IgD-negative memory B cell (primary cell): Measurements from ENCODE around the gene FKBP8. TPM values are rescaled to one million over a fixed set of nuclear protein-coding genes. Genes with fewer than 3 reads are reported as not detected.

Source experiments
- H3K27ac Mint-ChIP-seq, 3 donors: one replicate each; pipeline ENCODE4 v1.8.0; 2020 to 2022; ENCODE audit warnings: mild to moderate bottlenecking in 3 of 3, mixed read lengths in 3 of 3, moderate library complexity in 1 of 3
- H3K27me3 Mint-ChIP-seq: one replicate; pipeline ENCODE4 v1.8.0; 2021; ENCODE audit warnings: mixed read lengths
- H3K36me3 Mint-ChIP-seq: one replicate; pipeline ENCODE4 v1.8.0; 2020; ENCODE audit warnings: mild to moderate bottlenecking, mixed read lengths
- H3K4me1 Mint-ChIP-seq, 3 donors: one replicate each; pipeline ENCODE4 v1.8.0; 2020 to 2022; ENCODE audit warnings: mixed read lengths in 3 of 3, mild to moderate bottlenecking in 1 of 3
- H3K4me3 Mint-ChIP-seq, 4 donors: one replicate each; pipeline ENCODE4 v1.8.0; 2020 to 2022; ENCODE audit warnings: mild to moderate bottlenecking in 4 of 4, mixed read lengths in 4 of 4, moderate library complexity in 3 of 4
- H3K9me3 Mint-ChIP-seq, 3 donors: one replicate each; pipeline ENCODE4 v1.8.0; 2020 to 2021; ENCODE audit warnings: mixed read lengths in 3 of 3, mild to moderate bottlenecking in 1 of 3
- polyA plus RNA-seq: library from polyadenylated mRNA; unstranded; fragments of 300-500 nt; fragmentation: Illumina TruSeq; gene quantifications from one replicate; pipeline ENCODE4 v1.2.3, GENCODE V29; 2021

The FKBP8 gene
- polyA plus RNA-seq, 1 donor from 2014 or later: 120 TPM

- Mint-ChIP-seq H3K27ac (peak overlapping the region in 1 of 3 donors; percentile 72), H3K27me3 (no peaks in the 10 kb centered on the region), H3K9me3 (no peaks in the 10 kb centered on the region), H3K4me3 (peak overlapping the region in 1 of 4 donors; percentile 63), H3K4me1 (peaks cover 31 to 56% (median 35%) of the 10 kb centered on the region in 3 donors), H3K36me3 (no peaks in the 10 kb centered on the region)
These were observed 38.3 kb downstream of the FKBP8 start for GRCh38 chr19:18504886-18505610.

- Mint-ChIP-seq H3K4me3 (peak overlapping the region in 1 of 4 donors; percentile 45), H3K27me3 (no peaks in the 10 kb centered on the region), H3K27ac (no peak overlapping the region), H3K4me1 (peaks cover 33 to 62% (median 36%) of the 10 kb centered on the region in 3 donors), H3K9me3 (no peaks in the 10 kb centered on the region), H3K36me3 (no peaks in the 10 kb centered on the region)
These were observed 39.1 kb downstream of the FKBP8 start for GRCh38 chr19:18503971-18504885.

DNA sequence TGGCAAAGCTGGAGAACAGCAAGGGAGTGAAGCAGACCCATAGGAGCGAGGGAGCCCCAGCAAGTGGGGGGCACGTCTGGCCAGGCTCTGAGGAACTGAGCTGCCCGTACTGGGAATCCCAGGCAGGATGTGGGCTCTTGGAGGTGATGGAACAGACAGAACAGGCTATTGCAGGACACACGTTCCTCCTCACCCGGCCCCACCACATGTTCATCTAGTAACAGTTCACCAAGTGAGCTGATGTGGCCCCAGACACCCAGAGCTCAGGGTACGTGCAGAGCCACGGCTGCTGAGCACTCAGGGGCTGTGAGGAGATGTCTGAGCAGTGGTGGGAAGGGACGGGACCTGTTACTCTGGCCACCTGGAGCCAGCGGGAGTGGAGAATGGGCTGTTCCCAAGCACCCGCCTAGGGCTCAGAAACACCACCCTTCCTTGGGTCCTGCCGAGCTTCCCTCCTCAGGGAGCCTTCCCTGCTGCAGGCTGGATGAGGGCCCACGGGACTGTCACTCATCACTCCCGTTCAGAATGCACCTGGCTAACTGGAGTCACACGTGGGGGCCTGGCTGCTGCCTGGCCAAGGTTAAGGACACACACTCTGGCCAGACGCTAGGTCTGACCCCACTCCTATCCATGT is 39.9 kb downstream of the FKBP8 start:
- Mint-ChIP-seq H3K27ac (peak overlapping the region in 2 of 3 donors; percentile 7 to 72), H3K4me1 (peaks cover 35 to 66% (median 39%) of the 10 kb centered on the region in 3 donors), H3K36me3 (no peaks in the 10 kb centered on the region), H3K27me3 (no peaks in the 10 kb centered on the region), H3K4me3 (peak overlapping the region in 1 of 4 donors; percentile 84), H3K9me3 (no peaks in the 10 kb centered on the region)

DNA sequence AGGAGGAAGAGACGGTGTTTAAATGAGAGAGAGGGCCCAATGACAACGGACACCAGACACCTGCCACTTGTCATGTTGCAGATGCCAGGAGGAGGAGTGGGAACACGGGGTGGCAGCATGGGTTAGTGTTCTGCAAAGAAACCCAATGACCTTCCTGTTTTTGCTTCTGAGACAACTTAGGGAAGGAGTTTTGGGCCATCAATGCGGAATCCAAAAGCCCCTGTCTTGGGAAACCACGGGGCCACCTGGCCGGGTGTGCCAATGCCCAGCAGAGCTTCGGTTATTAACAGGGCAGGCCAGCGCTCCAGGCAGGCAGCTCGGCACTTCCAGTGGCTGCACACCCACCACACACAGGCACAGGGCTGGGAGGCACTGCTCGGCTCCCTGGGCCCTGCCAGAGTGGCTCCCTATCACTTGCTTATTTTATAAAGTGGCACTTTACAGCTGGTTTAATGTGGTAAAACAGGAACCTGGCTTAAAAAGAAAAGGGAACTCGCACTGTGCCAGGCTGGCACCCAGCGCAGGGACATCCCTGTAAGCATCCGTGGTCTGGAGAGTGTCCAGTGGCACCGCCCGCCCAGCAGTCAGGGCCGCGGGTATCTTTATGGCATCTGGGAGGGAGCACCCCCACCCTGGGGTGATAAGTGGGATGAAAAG is 40.6 kb downstream of the FKBP8 start:
- Mint-ChIP-seq H3K27me3 (no peaks in the 10 kb centered on the region), H3K4me3 (peak overlapping the region in 2 of 4 donors; percentile 32 to 84), H3K36me3 (no peaks in the 10 kb centered on the region), H3K27ac (peak overlapping the region; percentile 7 to 72 (median 34)), H3K4me1 (peaks cover 35 to 69% (median 43%) of the 10 kb centered on the region in 3 donors), H3K9me3 (no peaks in the 10 kb centered on the region)

DNA sequence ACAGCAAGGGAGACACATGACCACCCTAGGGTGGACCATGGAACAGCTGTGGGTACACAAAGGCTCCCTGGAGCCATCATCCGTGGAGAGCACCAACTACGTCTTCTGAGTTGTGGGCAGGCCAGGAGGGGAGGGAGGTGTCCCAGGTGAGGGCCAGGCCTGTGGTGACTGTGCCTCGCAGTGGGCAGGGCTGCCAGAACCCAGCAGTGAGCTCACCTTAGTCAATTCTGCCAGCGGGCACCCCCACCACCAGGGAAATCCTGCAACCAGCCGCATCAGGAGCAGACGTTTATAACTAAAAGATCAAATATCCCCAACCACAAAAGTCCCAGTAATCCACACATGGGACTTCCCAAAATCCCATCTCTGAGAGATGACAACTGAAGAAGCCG is 41.1 kb downstream of the FKBP8 start:
- no peaks in the 10 kb centered on the region for H3K36me3 Mint-ChIP-seq
- H3K27me3 Mint-ChIP-seq: no peaks in the 10 kb centered on the region

GRCh38 chr19:18501832-18502231 is 41.5 kb downstream of the FKBP8 start:
- H3K9me3 Mint-ChIP-seq: no peaks in the 10 kb centered on the region
- peaks cover 36 to 64% (median 38%) of the 10 kb centered on the region in 3 donors for H3K4me1 Mint-ChIP-seq
- H3K27me3 Mint-ChIP-seq: no peaks in the 10 kb centered on the region
- H3K36me3 Mint-ChIP-seq: no peaks in the 10 kb centered on the region
- H3K4me3 Mint-ChIP-seq: peak overlapping the region in 2 of 4 donors; percentile 37 to 39
- H3K27ac Mint-ChIP-seq: no peak overlapping the region

More for the DNA sequence above, 41.1 kb downstream of the FKBP8 start:
- Mint-ChIP-seq H3K4me1 (peaks cover 32 to 64% (median 39%) of the 10 kb centered on the region in 3 donors), H3K27ac (peak overlapping the region; percentile 7 to 46 (median 34)), H3K4me3 (peak overlapping the region in 2 of 4 donors; percentile 32 to 39), H3K9me3 (no peaks in the 10 kb centered on the region)

GRCh38 chr19:18501351-18501750 is 42.0 kb downstream of the FKBP8 start:
- Mint-ChIP-seq H3K4me3 (peak overlapping the region in 1 of 4 donors; percentile 76), H3K9me3 (no peaks in the 10 kb centered on the region), H3K36me3 (no peaks in the 10 kb centered on the region), H3K27me3 (no peaks in the 10 kb centered on the region), H3K27ac (peak overlapping the region in 1 of 3 donors; percentile 76), H3K4me1 (peaks cover 37 to 65% (median 41%) of the 10 kb centered on the region in 3 donors)

- no peaks in the 10 kb centered on the region for H3K9me3 Mint-ChIP-seq
- no peaks in the 10 kb centered on the region for H3K27me3 Mint-ChIP-seq
- peak overlapping the region in 1 of 4 donors; percentile 10 for H3K4me3 Mint-ChIP-seq
- H3K4me1 Mint-ChIP-seq: peaks cover 43 to 68% (median 45%) of the 10 kb centered on the region in 3 donors
- peak overlapping the region in 1 of 3 donors; percentile 76 for H3K27ac Mint-ChIP-seq
- H3K36me3 Mint-ChIP-seq: no peaks in the 10 kb centered on the region
These were observed 42.6 kb downstream of the FKBP8 start for GRCh38 chr19:18500799-18501198.

GRCh38 chr19:18500376-18500775 is 43.0 kb downstream of the FKBP8 start:
- Mint-ChIP-seq H3K4me3 (no peak overlapping the region), H3K9me3 (no peaks in the 10 kb centered on the region), H3K27ac (no peak overlapping the region), H3K4me1 (peaks cover 41 to 66% (median 42%) of the 10 kb centered on the region in 3 donors), H3K36me3 (no peaks in the 10 kb centered on the region), H3K27me3 (no peaks in the 10 kb centered on the region)

GRCh38 chr19:18499055-18499775 is 44.2 kb downstream of the FKBP8 start:
- H3K36me3 Mint-ChIP-seq: no peaks in the 10 kb centered on the region
- no peaks in the 10 kb centered on the region for H3K27me3 Mint-ChIP-seq
- H3K4me3 Mint-ChIP-seq: peak overlapping the region in 2 of 4 donors; percentile 32 to 43
- H3K4me1 Mint-ChIP-seq: peaks cover 34 to 63% (median 40%) of the 10 kb centered on the region in 3 donors
- H3K9me3 Mint-ChIP-seq: no peaks in the 10 kb centered on the region
- H3K27ac Mint-ChIP-seq: peak overlapping the region in 2 of 3 donors; percentile 35

GRCh38 chr19:18496980-18497256 is 46.5 kb downstream of the FKBP8 start:
- Mint-ChIP-seq H3K4me1 (peaks cover 28 to 55% (median 30%) of the 10 kb centered on the region in 3 donors), H3K27me3 (no peaks in the 10 kb centered on the region), H3K4me3 (peak overlapping the region in 2 of 4 donors; percentile 2 to 76), H3K9me3 (no peaks in the 10 kb centered on the region), H3K27ac (peak overlapping the region in 1 of 3 donors; percentile 28), H3K36me3 (peaks cover 3% of the 10 kb centered on the region)

DNA sequence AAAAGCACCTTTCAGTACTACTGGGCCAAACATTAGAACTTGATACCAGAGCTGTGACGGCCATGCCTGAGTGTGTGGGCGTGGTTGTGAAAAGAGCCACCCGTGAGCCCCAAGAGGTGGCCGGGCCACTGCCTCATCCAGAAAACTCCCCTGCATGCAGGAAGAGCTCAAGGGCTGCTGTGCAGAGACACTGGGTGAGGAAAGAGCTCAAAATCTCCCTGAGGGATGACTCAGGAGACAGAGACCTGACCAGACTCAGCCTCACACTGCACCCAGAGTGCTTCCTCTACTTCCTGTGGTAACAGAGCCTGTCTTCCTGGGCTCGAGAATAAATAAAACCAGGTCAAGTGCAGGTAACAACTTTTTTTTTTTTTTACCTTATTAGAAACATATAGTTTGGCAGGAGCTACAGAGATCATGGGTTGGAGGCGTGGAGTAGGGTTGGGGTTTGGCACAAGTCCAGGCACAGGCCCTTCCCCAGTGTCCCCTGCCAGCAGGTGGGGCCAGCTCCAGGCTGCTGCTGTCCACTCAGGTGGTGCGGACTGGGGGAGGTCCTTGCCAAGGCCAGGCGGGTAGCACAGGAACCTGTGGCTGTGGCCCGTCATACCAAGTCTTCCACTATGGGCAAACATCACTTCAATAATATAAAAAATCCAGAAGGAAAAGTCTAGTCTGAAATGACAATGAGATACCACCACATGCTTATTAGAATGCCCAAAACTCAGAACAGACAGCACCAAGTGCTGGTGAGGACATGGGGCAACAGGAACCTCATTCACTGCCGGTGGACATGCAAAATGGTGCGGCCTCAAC is 47.0 kb downstream of the FKBP8 start:
- H3K27me3 Mint-ChIP-seq: no peaks in the 10 kb centered on the region
- H3K27ac Mint-ChIP-seq: peak overlapping the region; percentile 28 to 78 (median 74)
- peaks cover 28 to 51% (median 29%) of the 10 kb centered on the region in 3 donors for H3K4me1 Mint-ChIP-seq
- H3K9me3 Mint-ChIP-seq: no peaks in the 10 kb centered on the region
- peak overlapping the region in 3 of 4 donors; percentile 20 to 66 (median 33) for H3K4me3 Mint-ChIP-seq
- H3K36me3 Mint-ChIP-seq: peaks cover 3% of the 10 kb centered on the region

DNA sequence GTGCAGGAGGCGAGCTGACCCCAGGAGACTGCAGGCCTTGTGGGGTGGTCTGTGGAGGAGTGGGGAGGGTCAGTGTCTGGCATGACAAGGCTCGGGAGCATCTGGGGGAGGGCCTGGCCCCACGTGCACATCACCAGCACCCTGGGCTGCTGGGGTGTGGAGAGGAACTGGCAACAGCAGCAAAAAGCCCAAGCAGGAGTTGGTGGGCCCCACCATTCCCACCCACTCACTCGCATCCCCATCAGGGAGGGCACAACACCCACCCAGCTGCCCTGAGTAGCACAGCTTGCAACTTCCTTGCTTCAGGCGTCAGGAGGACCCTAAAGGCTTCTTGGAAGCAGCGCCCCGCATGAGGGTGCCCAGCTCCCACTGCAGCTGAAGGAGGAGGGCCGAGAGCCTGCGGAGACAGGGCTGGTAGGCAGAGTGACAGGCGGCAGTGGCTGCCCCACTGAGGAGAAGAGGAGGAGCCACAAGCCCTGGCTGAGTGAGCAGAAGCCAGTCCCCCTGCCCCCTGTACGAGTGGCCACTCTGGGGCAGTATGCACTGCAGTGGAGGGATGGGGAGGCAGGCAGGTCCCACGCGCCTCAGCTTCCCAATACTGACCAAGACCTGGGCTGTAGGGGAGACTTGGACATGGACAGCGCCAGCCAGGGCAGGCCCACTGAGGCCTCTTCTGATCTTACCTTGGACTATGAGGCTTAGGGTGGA is 48.0 kb downstream of the FKBP8 start:
- H3K27ac Mint-ChIP-seq: peak overlapping the region in 1 of 3 donors; percentile 74
- no peaks in the 10 kb centered on the region for H3K9me3 Mint-ChIP-seq
- H3K4me1 Mint-ChIP-seq: peaks cover 20 to 41% (median 24%) of the 10 kb centered on the region in 3 donors
- peaks cover 3% of the 10 kb centered on the region for H3K36me3 Mint-ChIP-seq
- H3K27me3 Mint-ChIP-seq: no peaks in the 10 kb centered on the region
- H3K4me3 Mint-ChIP-seq: peak overlapping the region in 1 of 4 donors; percentile 33
